Thyroid gland (tissue), 4 donors: ENCODE measurements around the gene PMEPA1.

Source experiments
- POLR2A ChIP-seq, 2 donors: fragments of 450-650 bp; IDR thresholded peaks; one replicate each; pipeline ENCODE4 v1.6.1; 2017; ENCODE audit warnings: antibody characterized with exemption in 2 of 2, mild to moderate bottlenecking in 2 of 2, moderate library complexity in 1 of 2
- TF ChIP-seq, protein P1 (sequence below), 6 experiments: fragments of 200-600 bp in 3 of 6; fragments of 450-650 bp in 3 of 6; sonication (generic) in 3 of 6; IDR thresholded peaks; one replicate each; pipeline ENCODE4 v1.5.1; 2016 to 2019; ENCODE audit warnings: antibody characterized with exemption in 6 of 6, mild to moderate bottlenecking in 2 of 6, inconsistent platforms in 1 of 6, moderate library complexity in 1 of 6

DNA sequence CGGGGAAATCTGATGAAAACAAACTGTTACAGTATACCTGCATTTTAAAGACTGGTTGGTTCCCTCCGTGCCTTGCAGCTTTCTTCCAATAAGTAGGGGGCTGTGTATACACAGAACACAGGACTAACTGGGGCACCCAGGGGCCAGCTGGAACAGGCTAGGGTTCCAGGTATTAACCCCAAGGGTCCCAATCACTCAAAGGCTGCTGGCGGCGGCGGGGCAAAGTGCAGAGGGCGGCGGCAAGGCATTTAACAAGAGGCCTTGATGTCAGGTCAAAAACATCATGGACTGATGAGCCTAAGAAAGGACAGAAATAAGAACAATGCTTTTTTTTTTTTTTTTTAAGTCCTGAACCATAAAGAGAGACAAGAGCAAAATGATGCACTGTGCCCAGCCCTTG lies 2.5 kb downstream of the PMEPA1 start:
- no peak for TF ChIP-seq POLR2A (IDR thresholded peaks at IDR 0.05)
- TF ChIP-seq, protein P1, sequence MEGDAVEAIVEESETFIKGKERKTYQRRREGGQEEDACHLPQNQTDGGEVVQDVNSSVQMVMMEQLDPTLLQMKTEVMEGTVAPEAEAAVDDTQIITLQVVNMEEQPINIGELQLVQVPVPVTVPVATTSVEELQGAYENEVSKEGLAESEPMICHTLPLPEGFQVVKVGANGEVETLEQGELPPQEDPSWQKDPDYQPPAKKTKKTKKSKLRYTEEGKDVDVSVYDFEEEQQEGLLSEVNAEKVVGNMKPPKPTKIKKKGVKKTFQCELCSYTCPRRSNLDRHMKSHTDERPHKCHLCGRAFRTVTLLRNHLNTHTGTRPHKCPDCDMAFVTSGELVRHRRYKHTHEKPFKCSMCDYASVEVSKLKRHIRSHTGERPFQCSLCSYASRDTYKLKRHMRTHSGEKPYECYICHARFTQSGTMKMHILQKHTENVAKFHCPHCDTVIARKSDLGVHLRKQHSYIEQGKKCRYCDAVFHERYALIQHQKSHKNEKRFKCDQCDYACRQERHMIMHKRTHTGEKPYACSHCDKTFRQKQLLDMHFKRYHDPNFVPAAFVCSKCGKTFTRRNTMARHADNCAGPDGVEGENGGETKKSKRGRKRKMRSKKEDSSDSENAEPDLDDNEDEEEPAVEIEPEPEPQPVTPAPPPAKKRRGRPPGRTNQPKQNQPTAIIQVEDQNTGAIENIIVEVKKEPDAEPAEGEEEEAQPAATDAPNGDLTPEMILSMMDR (IDR thresholded peaks at IDR 0.05), result no peak
